ENCODE data around the gene GALNTL6.

GRCh38 chr4:171774642-171775190 lies 38.5 kb upstream of the GALNTL6 start:
- TF ChIP-seq POLR2AphosphoS5 (IDR thresholded peaks at IDR 0.05; ENCODE audit: low read depth) (no peak), CTCF (IDR thresholded peaks at IDR 0.05; ENCODE audit: insufficient read depth, low read length) (no peak), GABPA (IDR thresholded peaks at IDR 0.05; ENCODE audit: low read depth) (no peak), REST (IDR thresholded peaks at IDR 0.05; ENCODE audit: insufficient replicate concordance, low read depth) (no peak), SPI1 (IDR thresholded peaks at IDR 0.05; ENCODE audit: borderline replicate concordance, low read depth) (no peak)

Measured in HL-60 (cell line).